GM12864 (cell line): ENCODE measurements around the gene PTCH1.

Experiments
- DNase-seq: peaks from one replicate; pipeline ENCODE4 v3.0.0-alpha.2; 2011; ENCODE audit warnings: low read depth
- H3K4me3 ChIP-seq: 2 replicates; pipeline ENCODE4 v1.5.1; 2011; ENCODE audit warnings: mild to moderate bottlenecking, low read depth, low read length, control low read depth
- TF ChIP-seq, protein P1 (sequence below): IDR thresholded peaks from 2 replicates; pipeline ENCODE4 v1.5.1; 2011; ENCODE audit warnings: low read depth, mild to moderate bottlenecking, moderate library complexity, low read length, control low read depth, inconsistent platforms; ENCODE audit errors: missing control alignments

The PTCH1 gene

DNA sequence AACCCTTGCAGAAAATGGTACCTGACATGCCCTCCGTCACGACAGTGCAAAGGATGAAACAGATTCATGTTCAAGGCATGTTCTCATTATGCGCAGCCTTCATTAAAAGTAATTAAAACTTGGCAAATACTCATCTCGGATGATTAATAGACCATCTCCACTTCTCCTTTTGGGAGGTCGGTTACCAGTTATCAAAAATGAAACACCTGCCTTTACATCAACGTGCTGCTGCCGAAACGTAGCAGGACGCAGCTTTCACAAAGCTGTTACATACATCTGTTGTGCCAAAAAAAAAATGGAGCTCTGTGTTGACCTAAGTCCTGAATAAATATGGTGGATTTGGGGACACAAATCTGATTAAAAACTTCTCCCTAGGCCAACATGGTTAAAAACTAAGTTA, 75.7 kb downstream of the PTCH1 start:
- DNase-seq: no peak
- TF ChIP-seq, protein P1, sequence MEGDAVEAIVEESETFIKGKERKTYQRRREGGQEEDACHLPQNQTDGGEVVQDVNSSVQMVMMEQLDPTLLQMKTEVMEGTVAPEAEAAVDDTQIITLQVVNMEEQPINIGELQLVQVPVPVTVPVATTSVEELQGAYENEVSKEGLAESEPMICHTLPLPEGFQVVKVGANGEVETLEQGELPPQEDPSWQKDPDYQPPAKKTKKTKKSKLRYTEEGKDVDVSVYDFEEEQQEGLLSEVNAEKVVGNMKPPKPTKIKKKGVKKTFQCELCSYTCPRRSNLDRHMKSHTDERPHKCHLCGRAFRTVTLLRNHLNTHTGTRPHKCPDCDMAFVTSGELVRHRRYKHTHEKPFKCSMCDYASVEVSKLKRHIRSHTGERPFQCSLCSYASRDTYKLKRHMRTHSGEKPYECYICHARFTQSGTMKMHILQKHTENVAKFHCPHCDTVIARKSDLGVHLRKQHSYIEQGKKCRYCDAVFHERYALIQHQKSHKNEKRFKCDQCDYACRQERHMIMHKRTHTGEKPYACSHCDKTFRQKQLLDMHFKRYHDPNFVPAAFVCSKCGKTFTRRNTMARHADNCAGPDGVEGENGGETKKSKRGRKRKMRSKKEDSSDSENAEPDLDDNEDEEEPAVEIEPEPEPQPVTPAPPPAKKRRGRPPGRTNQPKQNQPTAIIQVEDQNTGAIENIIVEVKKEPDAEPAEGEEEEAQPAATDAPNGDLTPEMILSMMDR: no peak
- H3K4me3 ChIP-seq: no peak overlapping the region

DNA sequence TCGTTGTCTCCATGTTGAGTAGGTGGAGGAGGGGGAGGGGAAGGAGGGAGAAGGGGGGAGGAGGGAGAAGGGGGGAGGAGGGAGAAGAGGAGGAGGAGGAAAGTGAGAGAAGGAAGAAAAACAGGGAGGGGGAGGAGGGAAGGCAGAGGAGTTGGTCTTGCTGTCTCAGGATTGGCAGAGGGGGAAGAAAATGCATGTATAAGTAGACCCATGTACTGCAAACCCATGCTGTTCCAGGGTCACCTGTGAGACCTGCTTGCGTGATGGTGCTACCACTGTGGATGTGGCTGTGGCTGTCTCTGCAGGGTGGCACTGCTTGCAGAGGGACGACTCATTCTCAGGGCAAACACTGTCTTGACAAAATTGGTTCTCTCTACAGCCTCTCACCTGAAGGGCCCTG, 76.3 kb downstream of the PTCH1 start:
- TF ChIP-seq, protein P1: no peak
- H3K4me3 ChIP-seq: no peak overlapping the region
- DNase-seq: no peak

DNA sequence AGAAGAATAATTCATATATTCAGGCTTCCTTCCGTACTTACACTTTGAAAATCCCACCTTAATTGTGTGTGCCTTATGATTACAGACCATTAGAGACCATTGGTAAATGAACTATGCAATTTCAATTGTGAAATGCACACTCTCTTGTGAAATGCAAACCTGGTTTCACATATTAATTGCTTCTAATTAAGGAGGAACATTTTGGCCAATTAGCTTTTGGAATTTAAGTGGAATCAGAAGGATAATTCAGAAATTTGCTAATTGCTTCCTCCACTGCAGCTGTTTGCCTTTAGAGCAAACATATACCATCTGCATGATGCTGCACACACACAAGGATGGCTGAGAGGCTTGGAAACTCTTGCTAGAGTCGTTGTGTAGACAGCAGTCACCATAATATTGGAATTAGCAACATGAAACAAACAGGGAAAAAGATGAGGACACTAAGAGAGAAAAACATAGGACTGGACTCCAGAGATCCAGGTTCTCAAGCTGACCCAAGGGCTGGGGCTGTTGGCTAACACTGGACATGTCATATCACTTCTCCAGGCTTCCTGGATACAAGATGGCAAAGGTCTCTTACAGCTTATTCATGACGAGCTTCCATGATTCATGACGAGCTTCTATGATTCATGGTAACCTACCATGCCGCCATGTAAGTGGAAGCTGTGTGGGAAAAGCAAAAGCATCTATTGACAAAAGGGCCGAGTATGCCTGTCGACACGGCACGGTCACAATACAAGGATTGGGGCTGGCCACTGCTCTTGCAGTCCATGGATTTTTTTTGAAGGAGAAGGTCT, 78.0 kb downstream of the PTCH1 start:
- H3K4me3 ChIP-seq: no peak overlapping the region
- TF ChIP-seq, protein P1: no peak
- DNase-seq: no peak

DNA sequence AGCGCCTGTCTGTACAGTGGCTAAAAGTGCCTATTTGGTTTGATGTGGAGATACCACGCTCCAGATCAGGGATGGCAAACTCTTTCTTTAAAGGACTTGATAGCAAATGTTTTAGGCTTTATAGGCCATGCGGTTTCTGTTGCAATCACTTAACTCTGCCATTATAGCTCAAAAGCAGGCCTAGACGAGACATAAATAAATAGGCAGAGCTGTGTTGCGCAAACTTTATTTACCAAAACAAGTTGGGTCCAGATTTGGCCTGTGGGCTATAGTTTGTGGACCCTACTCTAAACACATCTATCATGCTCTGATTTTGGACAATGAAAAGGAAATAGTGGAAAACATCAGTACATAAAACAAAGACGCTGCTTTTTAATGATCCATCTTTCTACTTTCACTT, 79.2 kb downstream of the PTCH1 start:
- TF ChIP-seq, protein P1: no peak
- no peak for DNase-seq
- no peak overlapping the region for H3K4me3 ChIP-seq

DNA sequence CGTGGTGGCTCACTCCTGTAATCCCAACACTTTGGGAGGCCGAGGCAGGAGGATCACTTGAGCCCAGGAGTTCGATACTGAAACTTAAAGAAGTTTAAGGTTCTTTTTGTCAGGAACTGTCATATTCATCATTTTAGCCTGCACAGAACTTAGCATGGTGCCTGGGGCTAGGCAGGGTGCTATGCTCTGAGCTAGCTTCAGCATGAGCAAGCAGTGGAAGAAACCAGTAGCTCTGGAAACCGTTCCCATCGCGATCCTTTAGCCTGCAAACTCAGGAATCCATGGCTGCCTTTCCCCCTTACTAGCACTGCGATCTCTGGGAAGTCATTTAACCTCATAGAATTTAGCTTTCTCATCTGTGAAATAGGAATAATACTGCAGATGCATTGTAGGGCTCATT, 80.4 kb downstream of the PTCH1 start:
- H3K4me3 ChIP-seq: no peak overlapping the region
- TF ChIP-seq, protein P1: no peak
- no peak for DNase-seq

DNA sequence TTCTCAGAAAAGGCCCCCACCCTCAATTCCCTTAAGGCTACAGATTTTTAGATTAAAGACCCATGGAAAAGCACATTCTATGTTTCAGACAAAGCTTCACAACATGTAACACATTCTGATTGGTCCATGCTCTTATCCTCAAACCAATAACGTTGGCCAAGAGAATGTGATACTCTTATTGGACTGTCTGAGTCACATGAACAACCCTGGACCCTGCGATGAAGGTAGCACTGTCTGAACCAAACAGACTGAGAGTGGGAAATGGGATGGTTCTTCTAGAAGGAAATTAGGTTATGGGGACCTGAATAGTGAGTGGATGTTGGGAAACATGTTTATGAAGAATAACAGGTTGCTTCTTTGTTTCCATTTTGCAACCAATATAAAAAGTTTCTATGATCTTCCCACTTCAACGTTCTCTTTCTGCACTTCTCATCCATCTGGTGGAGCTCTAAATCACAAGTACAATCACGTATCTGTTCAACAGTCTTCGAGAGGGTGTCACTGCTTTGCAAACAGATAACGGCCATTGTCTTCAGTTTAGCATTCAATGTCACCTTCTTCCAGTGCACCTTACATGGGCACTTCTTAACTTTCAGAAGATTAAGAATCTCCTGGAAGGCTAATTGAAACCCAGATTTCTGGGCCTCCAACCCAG, 81.6 kb downstream of the PTCH1 start:
- DNase-seq: no peak
- no peak overlapping the region for H3K4me3 ChIP-seq
- TF ChIP-seq, protein P1: no peak
